Heart right ventricle (tissue), 16 donors: ENCODE results near the gene SEPTIN10. TPM values are rescaled to one million over a fixed set of nuclear protein-coding genes. Genes with fewer than 3 reads are reported as not detected.

Experiments
- ATAC-seq, 8 donors: fragments of 200-7000 bp; cut with Tn5 transposase; one replicate each; pipeline ENCODE4 v1.9.1; 2020; ENCODE audit warnings: mild to moderate bottlenecking in 8 of 8, moderate library complexity in 8 of 8, moderate number of reproducible peaks in 1 of 8
- DNase-seq, 2 donors: peaks; one replicate each; pipeline ENCODE4 v3.0.0-alpha.2; 2020
- H3K27ac ChIP-seq, 10 donors: fragments of 200-600 bp; sonication (generic) in 2 of 10; one replicate each; pipeline versions ENCODE4 v1.5.0 to v1.8.0; 2020 to 2022; ENCODE audit warnings: mild to moderate bottlenecking in 3 of 10
- H3K27me3 ChIP-seq, 7 donors: fragments of 200-600 bp; one replicate each; pipeline ENCODE4 v1.8.0; 2021 to 2022; ENCODE audit warnings: mild to moderate bottlenecking in 2 of 7
- H3K36me3 ChIP-seq, 9 donors: fragments of 200-600 bp; sonication (generic) in 1 of 9; one replicate each; pipeline versions ENCODE4 v1.5.0 to v1.8.0; 2020 to 2022; ENCODE audit warnings: mild to moderate bottlenecking in 2 of 9
- H3K4me1 ChIP-seq, 9 donors: fragments of 200-600 bp; sonication (generic) in 1 of 9; one replicate each; pipeline versions ENCODE4 v1.5.0 to v1.8.0; 2020 to 2022; ENCODE audit warnings: mild to moderate bottlenecking in 4 of 9
- H3K4me3 ChIP-seq, 10 donors: fragments of 200-600 bp; sonication (generic) in 2 of 10; one replicate each; pipeline versions ENCODE4 v1.5.0 to v1.8.0; 2020 to 2022; ENCODE audit warnings: mild to moderate bottlenecking in 7 of 10, moderate library complexity in 2 of 10
- H3K9me3 ChIP-seq, 11 donors: fragments of 200-600 bp in 10 of 11; sonication (generic) in 2 of 11; one replicate each; pipeline versions ENCODE4 v1.5.0 to v1.8.0; 2013 to 2022; ENCODE audit warnings: mild to moderate bottlenecking in 2 of 11, control low read depth in 1 of 11, moderate library complexity in 1 of 11
- WGBS, 2 donors: extraction: QIAGEN DNeasy Blood & Tissue Kit; methylation state at CpG; one replicate each; pipeline ENCODE4 v1.1.7; 2013; ENCODE audit warnings: inconsistent platforms in 1 of 2; 5-methylcytosine and 5-hydroxymethylcytosine counted together
- intact Hi-C, 10 donors: fragments of 100-400 bp; cut with DNase I; formaldehyde crosslinking; loops; one replicate each; pipeline versions ENCODE4 v1.11.1 to v1.14.2; 2022
- polyA plus RNA-seq, 2 donors: library from polyadenylated mRNA; stranded (reverse); fragments of 200-250 nt; gene quantifications; one replicate each; pipeline ENCODE4 v1.2.3, GENCODE V29; 2013
- total RNA-seq, 10 donors: library from RNA; stranded (reverse); fragmentation: NEBNext Ultra II Directional in 3 of 10; extraction: Animal tissue kit (Norgen Biotek cat#: 25700) in 3 of 10; gene quantifications; one replicate each; pipeline versions ENCODE4 v1.2.1 to v1.2.4, GENCODE V29; 2021 to 2023
- TF ChIP-seq, protein P1 (sequence below), 9 donors: fragments of 200-600 bp; sonication (generic) in 2 of 9; IDR thresholded peaks; one replicate each; pipeline versions ENCODE4 v1.5.0 to v1.8.0; 2021 to 2022; ENCODE audit warnings: antibody characterized with exemption in 9 of 9, mild to moderate bottlenecking in 5 of 9, moderate library complexity in 1 of 9
- donor health status: Arrhythmogenic right ventricular cardiomyopathy.
- donor health status: ischemic (EF 13 %, LVEDD 7.1; RV severe dilation, severe dysfunction).
- donor health status: healthy with polysubstance abuse.
- donor health status: DM: no; HTN: yes; CAD: no.
- donor health status: DM: no; HTN: no; CAD: no.
- donor health status: ischemic (EF 25% LVEDD 6.9; RV normal size, moderate dysfunction).
- donor health status: ischemic (EF 25% LVEDD 5.7; RV mildly dilated, moderate dysfunction).
- donor health status: healthy.
- donor health status: DM: yes; HTN: yes; CAD: no.
- donor health status: Ischemic cardiomyopathy.
- donor health status: ischemic (EF 35%, LVEDD 5.7; RV mildly dilated, moderate dysfunction).
- donor health status: nonischemic (EF 11% LVEDD 7.7; RV severe dilation, severe dysfunction).
- donor health status: DM: yes; HTN: yes; CAD: no.
- donor health status: PGD.
- donor health status: ischemic (EF 29% LVEDD 5.4; RV normal size, mild dysfunction).
- donor health status: nonischemic (EF 23%, LVEDD 6.1; RV moderate dilation, normal function).

Gene SEPTIN10
- total and polyA plus RNA-seq, 12 donors: 20.9 to 61.0 (median 50.1) TPM

DNA sequence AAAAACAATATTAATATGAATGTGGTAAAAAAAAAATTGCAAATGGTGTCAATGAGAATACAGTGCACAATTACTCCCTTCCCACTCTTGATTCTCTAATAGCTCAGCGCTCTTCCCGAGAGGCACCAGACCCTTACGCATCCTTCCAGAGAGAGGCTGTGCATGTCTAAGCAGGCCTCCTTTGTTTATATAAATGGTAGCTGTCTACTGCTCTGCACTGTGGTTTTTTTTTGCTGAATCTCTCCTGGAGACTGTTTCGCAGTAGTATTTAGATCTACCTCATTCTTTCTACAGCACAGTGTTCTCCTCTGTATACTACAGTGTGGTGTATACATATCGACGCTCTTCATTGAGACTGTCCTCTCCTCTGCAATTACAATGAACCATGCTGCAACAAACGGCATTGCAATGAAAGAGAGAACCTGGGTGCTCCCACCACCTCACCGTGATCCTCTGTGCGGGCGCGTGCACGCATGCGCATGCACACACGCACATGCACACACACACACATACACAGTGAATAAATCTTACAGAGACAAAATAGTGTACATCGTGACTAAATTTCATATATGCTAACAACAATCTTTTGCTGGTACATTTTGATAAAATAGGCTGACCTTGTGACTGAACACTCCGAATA lies 19.4 kb downstream of the SEPTIN10 start:
- no peaks in the 10 kb centered on the region for H3K27me3 ChIP-seq
- intact Hi-C loops: no loop called here
- peak in 1 of 8 donors; percentile 15 for ATAC-seq
- TF ChIP-seq, protein P1, sequence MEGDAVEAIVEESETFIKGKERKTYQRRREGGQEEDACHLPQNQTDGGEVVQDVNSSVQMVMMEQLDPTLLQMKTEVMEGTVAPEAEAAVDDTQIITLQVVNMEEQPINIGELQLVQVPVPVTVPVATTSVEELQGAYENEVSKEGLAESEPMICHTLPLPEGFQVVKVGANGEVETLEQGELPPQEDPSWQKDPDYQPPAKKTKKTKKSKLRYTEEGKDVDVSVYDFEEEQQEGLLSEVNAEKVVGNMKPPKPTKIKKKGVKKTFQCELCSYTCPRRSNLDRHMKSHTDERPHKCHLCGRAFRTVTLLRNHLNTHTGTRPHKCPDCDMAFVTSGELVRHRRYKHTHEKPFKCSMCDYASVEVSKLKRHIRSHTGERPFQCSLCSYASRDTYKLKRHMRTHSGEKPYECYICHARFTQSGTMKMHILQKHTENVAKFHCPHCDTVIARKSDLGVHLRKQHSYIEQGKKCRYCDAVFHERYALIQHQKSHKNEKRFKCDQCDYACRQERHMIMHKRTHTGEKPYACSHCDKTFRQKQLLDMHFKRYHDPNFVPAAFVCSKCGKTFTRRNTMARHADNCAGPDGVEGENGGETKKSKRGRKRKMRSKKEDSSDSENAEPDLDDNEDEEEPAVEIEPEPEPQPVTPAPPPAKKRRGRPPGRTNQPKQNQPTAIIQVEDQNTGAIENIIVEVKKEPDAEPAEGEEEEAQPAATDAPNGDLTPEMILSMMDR (IDR thresholded peaks at IDR 0.05): no peak
- DNase-seq: no peak
- H3K36me3 ChIP-seq: peaks cover 0 to 30% (median 0%) of the 10 kb centered on the region in 9 donors
- H3K27ac ChIP-seq: no peak overlapping the region
- H3K4me1 ChIP-seq: peaks cover 0 to 15% (median 6%) of the 10 kb centered on the region in 9 donors
- no peak overlapping the region for H3K4me3 ChIP-seq
- 92 to 93% methylated on average over 16 of the region's 16 CpGs for WGBS, 2 donors
- no peaks in the 10 kb centered on the region for H3K9me3 ChIP-seq

DNA sequence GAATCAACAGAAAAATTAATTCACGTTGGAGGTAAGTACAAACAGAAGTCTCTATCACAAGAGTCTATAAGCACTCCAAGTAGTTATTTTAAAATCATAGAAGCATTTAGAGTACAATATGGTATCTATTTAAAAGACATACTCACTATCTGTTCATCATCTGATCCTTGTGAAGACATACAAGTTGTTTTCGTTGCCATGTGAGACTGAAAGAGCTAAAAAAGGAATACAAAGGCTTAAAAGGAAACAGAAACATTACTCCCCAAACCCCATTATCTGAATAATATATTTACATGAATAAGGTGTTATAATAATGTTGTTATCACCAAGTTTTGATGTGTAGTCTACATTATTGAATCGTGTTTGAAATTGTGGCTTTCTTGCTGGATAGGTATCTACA lies 20.9 kb downstream of the SEPTIN10 start:
- TF ChIP-seq, protein P1 (IDR thresholded peaks at IDR 0.05): no peak
- H3K4me1 ChIP-seq: peaks cover 0 to 15% (median 4%) of the 10 kb centered on the region in 9 donors
- no peak overlapping the region for H3K4me3 ChIP-seq
- H3K27me3 ChIP-seq: no peaks in the 10 kb centered on the region
- H3K36me3 ChIP-seq: peaks cover 0 to 30% (median 0%) of the 10 kb centered on the region in 9 donors
- DNase-seq (no peak), ATAC-seq (no peak)
- intact Hi-C loops: no loop called here
- WGBS, 2 donors: 88 to 89% methylated on average over 3 of the region's 3 CpGs
- no peaks in the 10 kb centered on the region for H3K9me3 ChIP-seq
- no peak overlapping the region for H3K27ac ChIP-seq

DNA sequence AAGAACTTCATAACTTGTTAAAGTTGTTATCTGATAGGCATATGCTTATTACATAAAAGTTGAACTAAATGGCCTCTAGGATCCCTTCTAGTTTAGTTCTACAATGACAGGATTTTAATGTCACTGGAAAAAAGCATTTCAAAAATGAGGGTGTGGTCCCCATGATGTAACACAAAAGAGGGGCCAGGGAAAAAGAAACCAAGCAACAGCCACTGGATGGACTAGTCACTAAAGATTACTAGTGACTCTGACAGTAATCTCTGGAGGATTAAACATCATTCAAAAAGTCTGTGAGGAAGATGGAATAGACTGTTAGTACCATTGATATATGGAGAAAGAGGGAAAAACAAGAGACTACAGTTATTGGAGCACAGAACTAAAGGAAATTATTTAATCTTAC lies 22.6 kb downstream of the SEPTIN10 start:
- Histone ChIP-seq H3K4me1 (peaks cover 0 to 15% (median 0%) of the 10 kb centered on the region in 9 donors), H3K27me3 (no peaks in the 10 kb centered on the region), H3K4me3 (no peak overlapping the region), H3K9me3 (no peaks in the 10 kb centered on the region), H3K36me3 (peaks cover 0 to 29% (median 0%) of the 10 kb centered on the region in 9 donors), H3K27ac (peak overlapping the region in 1 of 10 donors; percentile 34)
- TF ChIP-seq, protein P1 (IDR thresholded peaks at IDR 0.05): no peak
- intact Hi-C loops: no loop called here
- DNase-seq: no peak
- ATAC-seq: peak in 1 of 8 donors; percentile 28

DNA sequence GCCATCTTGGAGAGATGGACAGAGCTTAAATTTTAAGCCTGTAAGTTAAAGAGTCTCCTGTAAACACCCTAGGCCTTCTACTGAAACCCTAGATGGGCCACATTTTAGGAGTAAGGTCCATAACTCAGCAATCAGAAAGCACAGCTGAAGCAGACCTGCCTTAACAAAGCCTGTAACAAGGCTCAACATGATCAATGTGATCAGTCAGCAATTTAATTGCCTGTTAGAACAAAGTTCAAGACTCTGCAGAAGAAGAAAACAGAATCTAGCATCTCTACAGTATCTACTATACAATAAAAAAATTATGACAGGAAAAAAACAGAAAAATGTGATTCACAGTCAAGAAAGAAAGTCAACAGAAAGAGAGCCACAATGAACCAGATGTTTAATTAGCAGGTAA lies 27.1 kb downstream of the SEPTIN10 start:
- Histone ChIP-seq H3K4me1 (peaks cover 0 to 8% (median 0%) of the 10 kb centered on the region in 9 donors), H3K36me3 (peaks cover 0 to 35% (median 6%) of the 10 kb centered on the region in 9 donors), H3K27ac (no peak overlapping the region), H3K9me3 (no peaks in the 10 kb centered on the region), H3K27me3 (no peaks in the 10 kb centered on the region), H3K4me3 (no peak overlapping the region)
- intact Hi-C loops: no loop called here
- DNase-seq: no peak
- TF ChIP-seq, protein P1 (IDR thresholded peaks at IDR 0.05): no peak
- ATAC-seq: no peak
